NCI-H187 treated with DMSO at 0.1 percent for 48 hours (cell line): ENCODE results near the gene GPATCH8.

Experiments
- DNase-seq: peaks from one replicate; lab custom pipeline; 2025; lab: John Stamatoyannopoulos, UW

The GPATCH8 gene

GRCh38 chr17:44451016-44451627, 52.1 kb downstream of the GPATCH8 start:
- DNase-seq, result no peak

DNA sequence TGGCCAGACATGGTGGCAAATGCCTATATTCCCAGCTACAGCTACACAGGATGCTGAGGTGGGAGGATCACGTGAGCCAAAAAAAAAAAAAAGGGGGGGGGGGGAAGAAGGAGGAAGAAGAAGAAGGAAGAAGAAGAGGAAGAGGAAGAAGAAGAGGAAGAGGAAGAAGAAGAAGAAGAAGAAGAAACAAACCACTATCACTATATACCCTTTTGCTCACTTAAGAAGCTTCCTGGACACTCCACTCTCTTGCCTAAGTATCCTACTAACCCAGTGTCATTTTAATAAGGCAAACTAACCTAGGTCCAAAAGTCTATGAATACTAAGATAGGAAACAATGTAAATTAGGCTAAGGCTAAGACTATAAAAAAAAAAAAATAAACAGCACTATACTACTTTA, 54.8 kb downstream of the GPATCH8 start:
- DNase-seq, result no peak

GRCh38 chr17:44444735-44445105, 58.5 kb downstream of the GPATCH8 start:
- no peak for DNase-seq

DNA sequence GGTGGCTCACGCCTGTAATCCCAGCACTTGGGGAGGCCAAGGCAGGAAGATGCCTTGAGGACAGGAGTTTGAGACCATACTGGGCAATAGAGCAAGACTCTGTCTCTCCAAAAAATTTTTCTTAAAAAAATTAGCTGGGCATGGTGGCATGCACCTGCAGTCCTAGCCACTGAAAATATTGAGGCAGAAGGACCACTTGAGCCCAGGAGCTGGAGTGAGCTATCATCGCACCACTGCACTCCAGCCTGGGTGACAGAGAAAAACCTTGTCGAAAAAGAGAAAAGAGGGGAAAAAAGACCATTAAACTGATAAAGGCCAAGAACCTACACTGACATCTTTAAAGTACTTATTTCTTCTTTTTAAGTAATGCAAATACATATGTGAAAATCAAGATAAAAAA, 60.4 kb downstream of the GPATCH8 start:
- DNase-seq, result no peak

GRCh38 chr17:44439168-44439567, 64.0 kb downstream of the GPATCH8 start:
- DNase-seq, result no peak

DNA sequence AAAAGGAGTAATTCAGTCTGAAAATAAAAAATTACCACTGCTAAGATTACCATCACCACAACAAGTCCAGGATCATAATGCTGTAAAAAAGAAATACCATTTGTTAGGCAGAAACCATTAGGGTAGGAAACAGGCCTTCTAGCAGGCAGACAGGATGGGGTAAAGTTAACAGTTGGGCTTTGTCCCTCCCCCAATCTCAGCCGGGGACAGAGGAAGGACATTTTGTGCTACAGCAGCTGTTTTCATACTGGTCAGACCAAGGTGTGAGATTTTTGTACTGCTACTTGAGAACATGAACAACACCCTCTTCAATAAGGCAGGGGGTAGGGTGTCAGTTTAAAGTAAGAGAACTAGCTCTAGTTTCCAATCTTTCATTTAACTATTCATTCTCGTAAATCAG, 64.6 kb downstream of the GPATCH8 start:
- no peak for DNase-seq

- DNase-seq, result no peak
Observed at GRCh38 chr17:44436336-44436735, 66.9 kb downstream of the GPATCH8 start.

GRCh38 chr17:44432254-44433157, 70.7 kb downstream of the GPATCH8 start:
- DNase-seq, result no peak

GRCh38 chr17:44424828-44425461, 78.3 kb downstream of the GPATCH8 start:
- DNase-seq, result no peak

DNA sequence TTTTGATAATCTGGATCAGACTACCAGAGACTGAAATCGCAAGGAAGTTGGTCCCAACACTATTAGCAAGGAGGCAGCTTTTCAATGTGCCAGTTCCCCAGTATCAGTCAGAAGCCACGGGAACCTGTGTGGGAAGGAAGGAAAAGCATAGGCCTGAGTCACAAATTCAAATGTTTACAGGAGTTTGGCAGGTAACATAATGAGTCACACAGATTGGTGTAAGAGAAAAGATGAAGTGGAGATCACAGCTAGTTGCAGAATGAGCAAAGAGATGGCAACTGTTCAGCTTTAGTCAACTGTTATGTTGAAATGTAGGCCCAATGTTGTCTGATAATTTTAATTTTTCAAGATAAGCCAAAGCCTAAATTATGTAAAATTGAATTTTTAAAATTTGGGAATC, 85.7 kb downstream of the GPATCH8 start:
- no peak for DNase-seq

GRCh38 chr17:44416558-44417289, 86.5 kb downstream of the GPATCH8 start:
- no peak for DNase-seq

- no peak for DNase-seq
Observed at GRCh38 chr17:44414394-44415155, 88.6 kb downstream of the GPATCH8 start.

DNA sequence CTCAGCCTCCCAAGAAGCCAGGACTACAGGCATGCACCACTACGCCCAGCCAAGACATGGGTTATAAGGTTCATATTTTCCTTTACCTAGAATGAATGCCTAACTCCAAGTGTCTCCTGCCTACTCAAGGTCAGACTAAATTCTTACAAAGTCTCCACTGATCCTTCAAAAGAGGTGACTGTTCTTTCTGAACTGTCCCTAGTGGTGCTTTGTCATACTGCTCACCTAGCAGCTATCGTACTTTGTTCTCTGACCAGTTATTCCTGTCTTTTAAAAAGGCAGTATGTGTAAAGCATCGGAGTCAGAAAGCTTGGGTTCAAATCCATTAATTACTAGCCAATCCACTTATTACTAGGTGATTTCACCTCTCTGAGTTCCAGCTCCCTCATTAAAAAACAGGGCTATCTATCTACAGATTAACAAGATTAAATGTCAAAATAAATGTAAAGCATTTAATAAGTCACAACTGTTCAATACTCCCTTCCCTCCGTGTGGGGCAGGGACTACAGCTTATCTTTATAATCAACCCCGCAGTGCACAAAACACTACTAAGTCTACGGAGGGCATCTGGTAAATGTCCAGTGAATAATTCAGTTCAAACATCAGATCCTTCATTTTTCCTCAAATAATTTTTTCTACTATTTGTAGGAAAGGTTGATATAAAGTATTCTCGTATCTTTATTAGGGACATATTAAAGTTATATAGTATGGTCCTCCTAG, 93.7 kb downstream of the GPATCH8 start:
- no peak for DNase-seq

GRCh38 chr17:44408786-44409185, 94.4 kb downstream of the GPATCH8 start:
- no peak for DNase-seq

DNA sequence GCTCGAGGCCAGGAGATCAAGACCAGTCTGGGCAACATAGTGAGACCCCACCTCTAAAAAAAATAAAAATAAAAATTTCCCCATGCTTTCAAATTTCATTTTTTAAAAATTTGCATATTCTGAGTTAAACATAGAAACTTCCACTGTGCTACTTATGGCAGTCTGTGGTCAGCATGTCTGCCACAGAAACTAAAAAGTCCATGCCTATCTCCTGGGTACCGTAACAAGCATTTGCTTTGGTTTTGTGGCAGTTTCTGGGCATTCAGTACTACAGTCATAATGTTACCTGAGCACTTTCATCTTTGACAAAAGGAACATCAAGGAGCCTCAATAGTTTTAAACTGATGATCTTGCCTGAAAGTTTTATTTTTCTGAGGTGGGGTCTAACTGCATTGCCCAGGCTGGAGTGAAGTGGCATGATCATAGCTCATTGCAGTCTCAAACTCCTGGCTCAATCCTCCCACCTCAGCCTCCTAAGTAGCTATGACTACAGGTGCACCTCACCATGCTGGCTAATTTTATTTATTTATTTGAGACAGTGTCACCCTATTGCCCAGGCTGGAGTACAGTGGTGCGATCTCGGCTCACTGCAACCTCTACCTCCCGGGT, 100.5 kb downstream of the GPATCH8 start:
- DNase-seq, result no peak

DNA sequence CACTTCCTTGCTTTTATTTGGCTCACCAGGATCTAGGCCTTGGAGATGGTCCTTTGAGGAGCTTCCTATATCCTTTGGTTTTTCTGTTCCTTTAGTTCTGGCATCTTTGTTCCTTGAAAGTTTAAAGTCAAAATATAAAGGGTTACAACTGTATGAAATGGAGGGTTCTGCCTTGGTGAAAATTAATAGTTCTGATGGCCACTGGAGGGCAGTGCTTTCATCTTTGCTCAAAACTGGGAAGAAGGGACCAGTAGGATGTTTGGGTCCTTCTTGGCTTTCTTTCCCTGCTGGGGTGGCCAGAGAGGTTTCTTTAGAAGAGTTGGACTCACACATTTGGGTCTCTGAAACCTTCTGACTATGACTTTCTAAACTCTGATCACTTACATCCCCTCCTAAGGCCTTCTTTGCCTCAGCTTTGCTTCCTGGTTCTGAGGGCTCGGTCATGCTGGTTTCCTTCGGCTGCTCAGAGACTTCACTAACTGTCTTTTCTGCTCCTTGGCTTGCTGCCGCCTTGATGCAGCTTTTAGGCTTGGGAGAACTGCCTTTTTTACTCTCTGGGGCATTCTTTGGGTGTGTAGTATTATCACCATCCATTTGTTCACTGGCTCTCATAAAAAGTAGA, 102.9 kb downstream of the GPATCH8 start:
- DNase-seq, result no peak

GRCh38 chr17:44398692-44399691, 104.2 kb downstream of the GPATCH8 start:
- DNase-seq, result no peak

GRCh38 chr17:44397479-44398440, 105.4 kb downstream of the GPATCH8 start:
- no peak for DNase-seq
